Prostate gland (tissue), 2 donors: Measurements from ENCODE around the gene EIF3L. TPM values are rescaled to one million over a fixed set of nuclear protein-coding genes. Genes with fewer than 3 reads are reported as not detected.
A peak's percentile ranks its signal among the peaks of the same experiment; 100 is the strongest.

Source experiments
- DNase-seq: peaks from one replicate; pipeline ENCODE4 v3.0.0-alpha.2; 2019; ENCODE audit warnings: low spot score
- H3K27ac ChIP-seq, 2 donors: fragments of 200-600 bp; sonication (generic); 2 replicates each; pipeline ENCODE4 v1.5.1; 2017 to 2019
- H3K27me3 ChIP-seq: fragments of 200-600 bp; sonication (generic); replicated peaks from 2 replicates; pipeline ENCODE4 v1.5.1; 2019; ENCODE audit not compliant: insufficient read depth
- H3K36me3 ChIP-seq, 2 donors: fragments of 200-600 bp; sonication (generic); 1 replicate in 1 of 2; 2 replicates in 1 of 2; pipeline versions ENCODE4 v1.5.1 to v1.8.1; 2017 to 2019
- H3K4me1 ChIP-seq: fragments of 200-600 bp; sonication (generic); replicated peaks from 2 replicates; pipeline ENCODE4 v1.5.1; 2019
- H3K4me3 ChIP-seq, 2 donors: fragments of 200-600 bp; sonication (generic); 2 replicates each; pipeline ENCODE4 v1.5.1; 2017 to 2019
- H3K9me3 ChIP-seq: fragments of 200-600 bp; sonication (generic); 2 replicates; pipeline ENCODE4 v1.5.1; 2017
- POLR2A ChIP-seq: fragments of 450-650 bp; IDR thresholded peaks from one replicate; pipeline ENCODE4 v1.6.1; 2016; ENCODE audit warnings: antibody characterized with exemption, mild to moderate bottlenecking
- POLR2AphosphoS5 ChIP-seq: sonication (generic); formaldehyde crosslinking; IDR thresholded peaks from one replicate; pipeline ENCODE4 v1.6.1; 2017; ENCODE audit warnings: antibody characterized with exemption
- WGBS: methylation state at CpG from one replicate; pipeline ENCODE4 v1.1.5; 2018; 5-methylcytosine and 5-hydroxymethylcytosine counted together
- intact Hi-C: fragments of 100-400 bp; cut with DNase I; formaldehyde crosslinking; loops from one replicate; pipeline ENCODE4 v1.14.2; 2022
- total RNA-seq, 2 donors: library from RNA; depleted of rRNA; stranded (reverse); fragments of >200 nt; gene quantifications; one replicate each; pipeline ENCODE4 v1.1.0, GENCODE V29; 2016
- TF ChIP-seq, protein P1 (sequence below), 4 experiments: fragments of 200-600 bp in 2 of 4; fragments of 450-650 bp in 2 of 4; sonication (generic) in 2 of 4; IDR thresholded peaks; 1 replicate in 3 of 4; 2 replicates in 1 of 4; pipeline ENCODE4 v1.5.1; 2016 to 2019; ENCODE audit warnings: antibody characterized with exemption in 4 of 4, mild to moderate bottlenecking in 2 of 4, moderate library complexity in 2 of 4

EIF3L gene
- total RNA-seq, 2 donors from 2014 or later, result 385 to 501 TPM

DNA sequence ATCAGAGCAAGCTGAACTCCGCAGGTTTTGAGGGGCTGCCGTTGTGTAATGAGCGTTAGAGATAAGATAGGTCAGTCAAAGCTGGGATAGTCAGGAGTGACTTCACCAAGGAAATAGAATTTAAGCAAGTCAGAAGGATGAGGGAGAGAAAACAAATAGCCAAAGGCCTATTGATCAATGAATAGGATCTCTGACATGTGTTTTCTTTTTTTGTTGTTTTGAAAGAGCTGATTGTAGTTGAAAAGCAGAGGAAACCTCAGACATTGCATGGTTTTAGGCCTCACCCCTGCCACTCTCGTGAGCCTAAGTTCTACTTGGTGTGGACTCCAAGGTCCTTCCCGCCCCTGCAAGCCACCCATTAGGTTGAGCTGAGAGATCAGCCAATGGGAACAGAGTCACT lies 3.2 kb downstream of the EIF3L start:
- Histone ChIP-seq H3K36me3 (peaks cover 2 to 3% of the 10 kb centered on the region in 2 donors), H3K27ac (no peak overlapping the region), H3K4me1 (peaks cover 9% of the 10 kb centered on the region), H3K27me3 (no peaks in the 10 kb centered on the region), H3K4me3 (no peak overlapping the region), H3K9me3 (no peaks in the 10 kb centered on the region)
- intact Hi-C loops, result no loop called here
- TF ChIP-seq, protein P1, sequence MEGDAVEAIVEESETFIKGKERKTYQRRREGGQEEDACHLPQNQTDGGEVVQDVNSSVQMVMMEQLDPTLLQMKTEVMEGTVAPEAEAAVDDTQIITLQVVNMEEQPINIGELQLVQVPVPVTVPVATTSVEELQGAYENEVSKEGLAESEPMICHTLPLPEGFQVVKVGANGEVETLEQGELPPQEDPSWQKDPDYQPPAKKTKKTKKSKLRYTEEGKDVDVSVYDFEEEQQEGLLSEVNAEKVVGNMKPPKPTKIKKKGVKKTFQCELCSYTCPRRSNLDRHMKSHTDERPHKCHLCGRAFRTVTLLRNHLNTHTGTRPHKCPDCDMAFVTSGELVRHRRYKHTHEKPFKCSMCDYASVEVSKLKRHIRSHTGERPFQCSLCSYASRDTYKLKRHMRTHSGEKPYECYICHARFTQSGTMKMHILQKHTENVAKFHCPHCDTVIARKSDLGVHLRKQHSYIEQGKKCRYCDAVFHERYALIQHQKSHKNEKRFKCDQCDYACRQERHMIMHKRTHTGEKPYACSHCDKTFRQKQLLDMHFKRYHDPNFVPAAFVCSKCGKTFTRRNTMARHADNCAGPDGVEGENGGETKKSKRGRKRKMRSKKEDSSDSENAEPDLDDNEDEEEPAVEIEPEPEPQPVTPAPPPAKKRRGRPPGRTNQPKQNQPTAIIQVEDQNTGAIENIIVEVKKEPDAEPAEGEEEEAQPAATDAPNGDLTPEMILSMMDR (IDR thresholded peaks at IDR 0.05), result no peak
- TF ChIP-seq POLR2A (no peak), POLR2AphosphoS5 (no peak)
- DNase-seq, result no peak
- 86% methylated on average over 5 of the region's 5 CpGs for WGBS

DNA sequence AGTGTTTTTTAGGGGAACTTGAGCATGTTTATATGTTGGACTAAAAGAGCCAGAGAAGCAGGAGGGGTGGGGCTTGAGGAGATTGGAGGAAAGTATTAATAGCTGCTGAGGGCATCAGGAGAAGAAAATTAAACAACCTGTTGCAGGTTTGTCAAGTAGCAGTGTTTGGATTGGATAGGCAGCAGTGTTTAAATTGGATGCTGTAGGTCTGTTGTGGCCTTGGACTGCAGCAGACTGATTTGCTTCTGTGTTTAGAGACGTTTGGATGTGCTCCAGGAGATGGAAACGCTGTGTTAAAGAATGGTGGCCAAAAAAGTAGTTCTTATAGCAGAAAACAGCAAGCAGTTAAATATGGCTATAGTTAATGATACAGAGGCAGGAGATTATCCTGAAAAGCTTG lies 5.7 kb downstream of the EIF3L start:
- DNase-seq, result peak; percentile 31
- no peaks in the 10 kb centered on the region for H3K9me3 ChIP-seq
- intact Hi-C loops, result no loop called here
- H3K36me3 ChIP-seq, result peaks cover 2 to 6% of the 10 kb centered on the region in 2 donors
- peak; percentile 70 for TF ChIP-seq POLR2AphosphoS5
- TF ChIP-seq, protein P1 (IDR thresholded peaks at IDR 0.05), result no peak
- H3K27ac ChIP-seq, result peak overlapping the region; percentile 58 to 67
- peaks cover 6% of the 10 kb centered on the region for H3K4me1 ChIP-seq
- H3K4me3 ChIP-seq, result no peak overlapping the region
- H3K27me3 ChIP-seq, result no peaks in the 10 kb centered on the region
- WGBS, result 22% methylated on average over 2 of the region's 2 CpGs

DNA sequence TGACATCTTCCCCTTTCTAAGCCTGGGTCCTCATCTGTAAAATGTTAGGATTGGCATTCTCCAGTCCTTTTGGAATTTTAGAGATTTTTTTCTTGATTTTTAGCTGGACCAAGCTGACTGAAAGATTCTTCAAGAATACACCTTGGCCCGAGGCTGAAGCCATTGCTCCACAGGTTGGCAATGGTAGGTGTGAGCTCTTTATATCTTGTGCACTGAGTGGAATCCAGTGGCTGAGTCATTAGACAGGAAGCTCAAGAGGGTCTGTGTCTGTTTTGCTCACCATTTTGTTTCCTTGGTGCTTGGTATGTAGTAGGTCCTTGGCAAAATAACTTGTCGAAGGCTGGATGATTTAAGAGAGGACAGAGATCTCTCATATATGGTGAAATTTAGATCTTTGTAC lies 6.2 kb downstream of the EIF3L start:
- 96% methylated on average over 2 of the region's 2 CpGs for WGBS
- intact Hi-C loops, result no loop called here
- Histone ChIP-seq H3K27me3 (no peaks in the 10 kb centered on the region), H3K36me3 (peaks cover 2 to 6% of the 10 kb centered on the region in 2 donors), H3K27ac (peak overlapping the region; percentile 58 to 67), H3K4me1 (peaks cover under 1% of the 10 kb centered on the region), H3K9me3 (no peaks in the 10 kb centered on the region), H3K4me3 (no peak overlapping the region)
- DNase-seq, result no peak
- TF ChIP-seq, protein P1 (IDR thresholded peaks at IDR 0.05), result no peak
- TF ChIP-seq POLR2A (no peak), POLR2AphosphoS5 (no peak)

DNA sequence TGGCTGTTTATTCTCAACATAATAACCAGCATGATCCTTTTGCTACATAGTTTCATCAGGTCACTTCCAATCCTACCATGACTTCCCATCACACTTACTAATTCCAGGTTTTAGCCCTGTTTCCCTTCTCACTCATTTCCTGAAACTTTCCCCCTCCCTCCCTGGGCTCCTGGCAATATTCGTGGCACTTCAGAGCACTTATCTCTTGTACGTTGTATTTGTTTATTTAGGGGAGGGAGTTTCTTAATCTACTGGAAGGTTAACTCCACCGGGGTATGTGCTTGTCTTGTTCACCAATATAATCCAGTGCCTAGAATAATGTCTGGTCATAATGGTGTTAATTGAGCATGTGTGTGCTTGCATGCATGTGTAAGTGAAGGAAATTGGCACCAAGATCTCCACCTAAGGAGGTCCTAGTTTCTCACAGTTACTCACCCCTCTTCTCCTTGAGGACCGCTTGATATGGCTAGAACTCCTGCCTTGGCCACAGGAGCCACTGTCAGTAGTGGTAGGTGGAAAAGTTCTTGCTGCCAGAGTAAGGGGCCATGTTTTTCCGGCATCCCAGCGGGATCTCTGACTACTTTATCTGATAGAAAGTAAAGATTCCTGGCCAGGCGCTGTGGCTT lies 11.7 kb downstream of the EIF3L start:
- peaks cover 0 to 6% of the 10 kb centered on the region in 2 donors for H3K36me3 ChIP-seq
- intact Hi-C loops, result no loop called here

More for the DNA sequence above, 11.7 kb downstream of the EIF3L start:
- H3K4me3 ChIP-seq, result no peak overlapping the region
- no peak for DNase-seq
- WGBS, result 66% methylated on average over 7 of the region's 7 CpGs
- no peaks in the 10 kb centered on the region for H3K27me3 ChIP-seq
- H3K27ac ChIP-seq, result no peak overlapping the region
- no peaks in the 10 kb centered on the region for H3K9me3 ChIP-seq
- no peaks in the 10 kb centered on the region for H3K4me1 ChIP-seq
- TF ChIP-seq, protein P1 (IDR thresholded peaks at IDR 0.05), result no peak
- no peak for TF ChIP-seq POLR2A
- TF ChIP-seq POLR2AphosphoS5, result no peak
